ENCODE results near the gene FN3KRP. TPM values are rescaled to one million over a fixed set of nuclear protein-coding genes. Genes with fewer than 3 reads are reported as not detected.

The FN3KRP gene
- total RNA-seq, 1 experiment from 2014 or later = 19.7 TPM

DNA sequence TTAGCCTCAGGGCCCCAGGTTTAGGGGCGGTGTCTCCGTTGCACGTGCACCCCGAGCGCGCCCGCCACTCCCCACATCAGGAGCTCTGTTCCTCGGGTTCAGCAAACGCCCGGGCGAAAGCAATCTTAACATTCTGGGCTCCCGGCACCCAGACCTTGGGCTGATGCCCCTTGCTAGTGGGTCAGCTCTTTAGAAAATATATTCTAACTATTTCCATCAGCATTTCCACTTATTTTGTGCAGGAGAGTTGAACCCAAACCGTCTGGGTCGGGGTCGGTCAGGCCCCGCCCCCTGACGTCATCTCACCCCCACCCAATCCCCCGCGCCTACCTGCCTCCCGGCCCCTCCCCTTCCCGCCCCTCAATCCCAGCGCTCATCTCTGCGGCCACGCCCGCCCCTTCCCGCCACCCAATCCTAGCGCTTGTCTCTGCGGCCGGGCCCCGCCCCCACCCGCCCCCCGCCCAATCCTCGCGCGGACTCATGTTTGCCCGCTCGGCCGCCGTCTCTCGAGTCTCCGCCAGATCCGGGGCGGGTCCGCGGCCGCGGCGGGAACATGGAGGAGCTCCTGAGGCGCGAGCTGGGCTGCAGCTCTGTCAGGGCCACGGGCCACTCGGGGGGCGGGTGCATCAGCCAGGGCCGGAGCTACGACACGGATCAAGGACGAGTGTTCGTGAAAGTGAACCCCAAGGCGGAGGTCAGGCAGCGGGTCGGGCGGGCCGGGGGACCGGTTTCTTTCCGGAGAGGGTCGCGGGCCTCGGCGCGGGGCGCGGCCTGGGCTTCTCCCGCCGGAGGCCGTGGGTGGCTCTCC is at the start of gene FN3KRP (continued):
- TF ChIP-seq STAT6 (CRISPR knock-in tag; conservative IDR thresholded peaks at IDR 0.05; ENCODE audit: low read depth) = no peak
- TF ChIP-seq ATF3 (CRISPR knock-in tag; conservative IDR thresholded peaks at IDR 0.05) = no peak

GRCh38 chr17:82666931-82667667 is 49.4 kb upstream of the FN3KRP start:
- CTCF ChIA-PET = interaction anchor here (0.9 to 2.0 kb wide), 6 partner anchors 12 to 248 kb away, joined by 3 to 13 read pairs (median 8); no protein-coding TSS in a partner anchor
- POLR2A ChIA-PET = no interaction called here
- no peak overlapping the region for H3K4me3 Mint-ChIP-seq
- DNase-seq (ENCODE audit: low spot score) = no peak
- ATAC-seq = no peak
- no peaks in the 10 kb centered on the region for H3K27me3 Mint-ChIP-seq (ENCODE audit: low read depth)
- TF ChIP-seq AFF4 (CRISPR knock-in tag; IDR thresholded peaks at IDR 0.05; ENCODE audit: borderline replicate concordance) (no peak), NFATC4 (CRISPR knock-in tag; IDR thresholded peaks at IDR 0.05) (no peak), NFE2L1 (CRISPR knock-in tag; IDR thresholded peaks at IDR 0.05) (no peak), FOXJ3 (CRISPR knock-in tag; IDR thresholded peaks at IDR 0.05; ENCODE audit: borderline replicate concordance) (no peak), ATF2 (CRISPR knock-in tag; IDR thresholded peaks at IDR 0.05; ENCODE audit: borderline replicate concordance, low read depth) (no peak), GABPB1 (CRISPR knock-in tag; IDR thresholded peaks at IDR 0.05) (no peak), MYBL2 (CRISPR knock-in tag; IDR thresholded peaks at IDR 0.05) (no peak)
- TF ChIP-seq, protein P1, sequence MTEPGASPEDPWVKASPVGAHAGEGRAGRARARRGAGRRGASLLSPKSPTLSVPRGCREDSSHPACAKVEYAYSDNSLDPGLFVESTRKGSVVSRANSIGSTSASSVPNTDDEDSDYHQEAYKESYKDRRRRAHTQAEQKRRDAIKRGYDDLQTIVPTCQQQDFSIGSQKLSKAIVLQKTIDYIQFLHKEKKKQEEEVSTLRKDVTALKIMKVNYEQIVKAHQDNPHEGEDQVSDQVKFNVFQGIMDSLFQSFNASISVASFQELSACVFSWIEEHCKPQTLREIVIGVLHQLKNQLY (CRISPR knock-in tag; IDR thresholded peaks at IDR 0.05) = no peak
- TF ChIP-seq, protein P2, sequence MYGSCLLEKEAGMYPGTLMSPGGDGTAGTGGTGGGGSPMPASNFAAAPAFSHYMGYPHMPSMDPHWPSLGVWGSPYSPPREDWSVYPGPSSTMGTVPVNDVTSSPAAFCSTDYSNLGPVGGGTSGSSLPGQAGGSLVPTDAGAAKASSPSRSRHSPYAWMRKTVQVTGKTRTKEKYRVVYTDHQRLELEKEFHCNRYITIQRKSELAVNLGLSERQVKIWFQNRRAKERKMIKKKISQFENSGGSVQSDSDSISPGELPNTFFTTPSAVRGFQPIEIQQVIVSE (CRISPR knock-in tag; IDR thresholded peaks at IDR 0.05; ENCODE audit: borderline replicate concordance) = no peak
- TF ChIP-seq, protein P3, sequence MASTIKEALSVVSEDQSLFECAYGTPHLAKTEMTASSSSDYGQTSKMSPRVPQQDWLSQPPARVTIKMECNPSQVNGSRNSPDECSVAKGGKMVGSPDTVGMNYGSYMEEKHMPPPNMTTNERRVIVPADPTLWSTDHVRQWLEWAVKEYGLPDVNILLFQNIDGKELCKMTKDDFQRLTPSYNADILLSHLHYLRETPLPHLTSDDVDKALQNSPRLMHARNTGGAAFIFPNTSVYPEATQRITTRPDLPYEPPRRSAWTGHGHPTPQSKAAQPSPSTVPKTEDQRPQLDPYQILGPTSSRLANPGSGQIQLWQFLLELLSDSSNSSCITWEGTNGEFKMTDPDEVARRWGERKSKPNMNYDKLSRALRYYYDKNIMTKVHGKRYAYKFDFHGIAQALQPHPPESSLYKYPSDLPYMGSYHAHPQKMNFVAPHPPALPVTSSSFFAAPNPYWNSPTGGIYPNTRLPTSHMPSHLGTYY (CRISPR knock-in tag; IDR thresholded peaks at IDR 0.05) = no peak
- peaks cover 4% of the 10 kb centered on the region for H3K4me1 Mint-ChIP-seq
- H3K9me3 Mint-ChIP-seq = peaks cover 6% of the 10 kb centered on the region
- no peak overlapping the region for H3K27ac Mint-ChIP-seq
- H3K36me3 Mint-ChIP-seq = no peaks in the 10 kb centered on the region

All from WTC11 (cell line).